K562 (cell line): ENCODE measurements around the gene SOX2. TPM values are rescaled to one million over a fixed set of nuclear protein-coding genes. Genes with fewer than 3 reads are reported as not detected.

Source experiments
- ATAC-seq: fragments of 200-7000 bp; cut with Tn5 transposase; 3 replicates; pipeline ENCODE4 v1.9.1; 2020; ENCODE audit warnings: moderate library complexity
- BruUV-seq: library from RNA; stranded (reverse); fragments of 400-500 nt; replicated peaks from 2 replicates; lab custom pipeline; 2021; lab: Mats Ljungman, UMichigan
- CTCF ChIA-PET: fragments of 300-600 bp; formaldehyde crosslinking; extraction: SDS; loops from one replicate; lab custom pipeline; 2021; ENCODE audit warnings: low intra/inter-chr PET ratio; lab: Yijun Ruan, JAX
- POLR2A ChIA-PET: fragments of 300-600, 350-650 bp; sonication (Branson Sonifier 250); formaldehyde crosslinking; extraction: SDS; loops from one replicate; lab custom pipeline; 2021; ENCODE audit warnings: antibody characterized with exemption, inconsistent platforms; lab: Yijun Ruan, JAX
- DNase-seq, 4 experiments: peaks; one replicate each; pipeline versions ENCODE4 v3.0.0 to v3.0.0-alpha.2; 2011 to 2018; ENCODE audit warnings: low spot score in 3 of 4, mixed read lengths in 3 of 4; ENCODE audit errors: extremely low read depth in 1 of 4
- FAIRE-seq: peaks from 2 replicates; lab custom pipeline; 2011; peaks lifted over from hg19 to GRCh38; lab: Jason Lieb, UNC
- H2AFZ ChIP-seq: 2 replicates; pipeline ENCODE4 v1.6.0; 2011; ENCODE audit warnings: low read depth, low read length, control low read depth, inconsistent platforms
- H3K27ac ChIP-seq: fragments of 200-600 bp; 3 replicates; pipeline ENCODE4 v1.8.0; 2011; ENCODE audit warnings: low read depth, mild to moderate bottlenecking, control low read depth, inconsistent platforms, low read length, moderate library complexity, mixed read lengths; ENCODE audit errors: extremely low read depth
- H3K27me3 ChIP-seq, 2 experiments: fragments of 300-600 bp in 1 of 2; 2 replicates in 1 of 2; 3 replicates in 1 of 2; pipeline versions ENCODE4 v1.6.0 to v1.8.0; 2011; ENCODE audit warnings: inconsistent platforms in 2 of 2, low read length in 2 of 2, mild to moderate bottlenecking in 1 of 2, mixed read lengths in 1 of 2, moderate library complexity in 1 of 2; ENCODE audit not compliant: control insufficient read depth in 2 of 2, insufficient read depth in 2 of 2
- H3K36me3 ChIP-seq: fragments of 300-600 bp; 3 replicates; pipeline ENCODE4 v1.8.0; 2011; ENCODE audit warnings: mild to moderate bottlenecking, low read length, inconsistent platforms; ENCODE audit not compliant: control insufficient read depth, insufficient read depth
- H3K4me1 ChIP-seq, 2 experiments: fragments of 200-600 bp in 1 of 2; replicated peaks in 1 of 2; 2 replicates in 1 of 2; 3 replicates in 1 of 2; pipeline versions ENCODE4 v1.5.1 to v1.8.0; 2011; ENCODE audit warnings: inconsistent platforms in 2 of 2, low read length in 2 of 2, mild to moderate bottlenecking in 1 of 2, mixed read lengths in 1 of 2, moderate library complexity in 1 of 2; ENCODE audit not compliant: control insufficient read depth in 2 of 2, insufficient read depth in 2 of 2
- H3K4me2 ChIP-seq: 2 replicates; pipeline ENCODE4 v1.6.1; 2011; ENCODE audit warnings: low read length, control low read depth, inconsistent platforms, mixed read lengths; ENCODE audit not compliant: insufficient read depth
- H3K4me3 ChIP-seq: fragments of 200-600 bp; sonication (generic), shearing (Covaris generic); 2 replicates; pipeline ENCODE4 v1.5.1; 2016; ENCODE audit warnings: control low read depth, inconsistent platforms
- H3K79me2 ChIP-seq: fragments of 200-600 bp; 3 replicates; pipeline ENCODE4 v1.8.0; 2011; ENCODE audit warnings: low read length, inconsistent platforms; ENCODE audit not compliant: control insufficient read depth, insufficient read depth
- H3K9ac ChIP-seq, 2 experiments: 2 replicates each; pipeline versions ENCODE4 v1.6.0 to v1.6.1; 2011; ENCODE audit warnings: low read depth in 2 of 2, low read length in 2 of 2, control low read depth in 1 of 2, inconsistent platforms in 1 of 2, mild to moderate bottlenecking in 1 of 2, mixed read lengths in 1 of 2; ENCODE audit not compliant: insufficient read depth in 1 of 2
- H3K9me1 ChIP-seq: one replicate; pipeline ENCODE4 v1.6.0; 2011; ENCODE audit warnings: inconsistent platforms, mild to moderate bottlenecking, low read length, moderate library complexity; ENCODE audit not compliant: control insufficient read depth, insufficient read depth
- H3K9me3 ChIP-seq: replicated peaks from 2 replicates; pipeline ENCODE4 v1.5.1; 2011; ENCODE audit warnings: low read depth, low read length, inconsistent platforms; ENCODE audit not compliant: control insufficient read depth, insufficient read depth
- H4K20me1 ChIP-seq: replicated peaks from 2 replicates; pipeline ENCODE4 v1.6.1; 2011; ENCODE audit warnings: low read length, inconsistent platforms, mixed read lengths; ENCODE audit not compliant: control insufficient read depth, insufficient read depth
- ZNF778 ChIP-seq: fragments of 450-650 bp; formaldehyde crosslinking; IDR thresholded peaks from 2 replicates; pipeline ENCODE4 v1.4.0; 2020; ENCODE audit warnings: mild to moderate bottlenecking, moderate library complexity
- WGBS: fragments of 100-300 bp; shearing (Covaris generic); methylation state at CpG from one replicate; pipeline ENCODE4 v1.1.6; 2016; ENCODE audit warnings: low coverage, mixed read lengths; ENCODE audit not compliant: insufficient coverage; ENCODE audit errors: missing lambda C conversion rate; 5-methylcytosine and 5-hydroxymethylcytosine counted together
- in situ Hi-C: fragments of 300-500 bp; cut with MboI; formaldehyde crosslinking; loops from 4 replicates; pipeline ENCODE4 v1.15.0; 2018; ENCODE audit warnings: inconsistent platforms, mixed read lengths
- intact Hi-C: fragments of 100-400 bp; cut with micrococcal nuclease; formaldehyde crosslinking; loops from 2 replicates; pipeline ENCODE4 v1.14.2; 2022
- polyA plus RNA-seq, 8 experiments: library from polyadenylated mRNA; depleted of rRNA in 4 of 8; stranded (reverse) in 5 of 8; unstranded in 3 of 8; fragments of >200 nt; fragmentation: Nextera tagmentation in 2 of 8; fragmentation: Illumina TruSeq in 1 of 8; extraction: Ambion mirVana in 2 of 8; extraction: Trizol in 1 of 8; gene quantifications; 2 replicates each; pipeline versions ENCODE4 v1.2.1 to v1.2.3, GENCODE V29; 2011 to 2014; ENCODE audit warnings: inconsistent platforms in 1 of 8, missing spikeins in 1 of 8
- total RNA-seq, 7 experiments: library from RNA; depleted of rRNA in 6 of 7; stranded (reverse); fragments of >200 nt in 6 of 7; fragmentation: Illumina TruSeq in 2 of 7; extraction: Trizol in 2 of 7; gene quantifications; 2 replicates each; pipeline versions ENCODE4 v1.2.1 to v1.2.3, GENCODE V29; 2011 to 2021; ENCODE audit warnings: low replicate concordance in 1 of 7
- TF ChIP-seq, protein P1 (sequence below), 2 experiments: fragments of 200-800 bp in 1 of 2; sonication (Bioruptor generic) in 1 of 2; sonication (generic) in 1 of 2; formaldehyde crosslinking in 1 of 2; IDR thresholded peaks in 1 of 2; conservative IDR thresholded peaks in 1 of 2; 2 replicates each; pipeline versions ENCODE4 v1.5.0 to v1.6.1; 2016 to 2020; ENCODE audit warnings: missing compliant biosample characterization in 1 of 2, missing genetic modification characterization in 1 of 2, missing genetic modification reagents in 1 of 2
- TF ChIP-seq, protein P2 (sequence below), 2 experiments: IDR thresholded peaks; 2 replicates each; pipeline ENCODE4 v1.6.1; 2011; ENCODE audit warnings: borderline replicate concordance in 1 of 2, control low read depth in 1 of 2, low read depth in 1 of 2, low read length in 1 of 2, mild to moderate bottlenecking in 1 of 2, mixed read lengths in 1 of 2, moderate library complexity in 1 of 2; ENCODE audit not compliant: insufficient read depth in 1 of 2, insufficient read length in 1 of 2, poor library complexity in 1 of 2, severe bottlenecking in 1 of 2; ENCODE audit errors: extremely low read depth in 1 of 2
- TF ChIP-seq, protein P3 (sequence below): fragments of 450-650 bp; IDR thresholded peaks from 2 replicates; pipeline ENCODE4 v1.6.1; 2016; ENCODE audit warnings: mild to moderate bottlenecking, moderate library complexity

Gene SOX2
- total and polyA plus RNA-seq, 9 of the 15 experiments (the other 6 are each of a cell fraction or from before 2014, with no cell fraction given) = 0.07 TPM; not detected in 8

- intact Hi-C loops (no loop called here), in situ Hi-C loops (no loop called here)
- WGBS = 12% methylated on average over 34 of the region's 62 CpGs
- TF ChIP-seq, protein P1, sequence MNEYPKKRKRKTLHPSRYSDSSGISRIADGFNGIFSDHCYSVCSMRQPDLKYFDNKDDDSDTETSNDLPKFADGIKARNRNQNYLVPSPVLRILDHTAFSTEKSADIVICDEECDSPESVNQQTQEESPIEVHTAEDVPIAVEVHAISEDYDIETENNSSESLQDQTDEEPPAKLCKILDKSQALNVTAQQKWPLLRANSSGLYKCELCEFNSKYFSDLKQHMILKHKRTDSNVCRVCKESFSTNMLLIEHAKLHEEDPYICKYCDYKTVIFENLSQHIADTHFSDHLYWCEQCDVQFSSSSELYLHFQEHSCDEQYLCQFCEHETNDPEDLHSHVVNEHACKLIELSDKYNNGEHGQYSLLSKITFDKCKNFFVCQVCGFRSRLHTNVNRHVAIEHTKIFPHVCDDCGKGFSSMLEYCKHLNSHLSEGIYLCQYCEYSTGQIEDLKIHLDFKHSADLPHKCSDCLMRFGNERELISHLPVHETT (CRISPR knock-in tag; conservative IDR thresholded peaks at IDR 0.05 in 1 of 2, IDR thresholded peaks at IDR 0.05 in 1 of 2) = no peak
- TF ChIP-seq, protein P2, sequence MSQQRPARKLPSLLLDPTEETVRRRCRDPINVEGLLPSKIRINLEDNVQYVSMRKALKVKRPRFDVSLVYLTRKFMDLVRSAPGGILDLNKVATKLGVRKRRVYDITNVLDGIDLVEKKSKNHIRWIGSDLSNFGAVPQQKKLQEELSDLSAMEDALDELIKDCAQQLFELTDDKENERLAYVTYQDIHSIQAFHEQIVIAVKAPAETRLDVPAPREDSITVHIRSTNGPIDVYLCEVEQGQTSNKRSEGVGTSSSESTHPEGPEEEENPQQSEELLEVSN (IDR thresholded peaks at IDR 0.05; ENCODE audit: borderline replicate concordance in 1 of 2, extremely low read depth in 1 of 2, insufficient read depth in 1 of 2, insufficient read length in 1 of 2, low read depth in 1 of 2, low read length in 1 of 2, poor library complexity in 1 of 2, severe bottlenecking in 1 of 2) = peak in 1 of 2 experiments; percentile 80
- TF ChIP-seq, protein P3, sequence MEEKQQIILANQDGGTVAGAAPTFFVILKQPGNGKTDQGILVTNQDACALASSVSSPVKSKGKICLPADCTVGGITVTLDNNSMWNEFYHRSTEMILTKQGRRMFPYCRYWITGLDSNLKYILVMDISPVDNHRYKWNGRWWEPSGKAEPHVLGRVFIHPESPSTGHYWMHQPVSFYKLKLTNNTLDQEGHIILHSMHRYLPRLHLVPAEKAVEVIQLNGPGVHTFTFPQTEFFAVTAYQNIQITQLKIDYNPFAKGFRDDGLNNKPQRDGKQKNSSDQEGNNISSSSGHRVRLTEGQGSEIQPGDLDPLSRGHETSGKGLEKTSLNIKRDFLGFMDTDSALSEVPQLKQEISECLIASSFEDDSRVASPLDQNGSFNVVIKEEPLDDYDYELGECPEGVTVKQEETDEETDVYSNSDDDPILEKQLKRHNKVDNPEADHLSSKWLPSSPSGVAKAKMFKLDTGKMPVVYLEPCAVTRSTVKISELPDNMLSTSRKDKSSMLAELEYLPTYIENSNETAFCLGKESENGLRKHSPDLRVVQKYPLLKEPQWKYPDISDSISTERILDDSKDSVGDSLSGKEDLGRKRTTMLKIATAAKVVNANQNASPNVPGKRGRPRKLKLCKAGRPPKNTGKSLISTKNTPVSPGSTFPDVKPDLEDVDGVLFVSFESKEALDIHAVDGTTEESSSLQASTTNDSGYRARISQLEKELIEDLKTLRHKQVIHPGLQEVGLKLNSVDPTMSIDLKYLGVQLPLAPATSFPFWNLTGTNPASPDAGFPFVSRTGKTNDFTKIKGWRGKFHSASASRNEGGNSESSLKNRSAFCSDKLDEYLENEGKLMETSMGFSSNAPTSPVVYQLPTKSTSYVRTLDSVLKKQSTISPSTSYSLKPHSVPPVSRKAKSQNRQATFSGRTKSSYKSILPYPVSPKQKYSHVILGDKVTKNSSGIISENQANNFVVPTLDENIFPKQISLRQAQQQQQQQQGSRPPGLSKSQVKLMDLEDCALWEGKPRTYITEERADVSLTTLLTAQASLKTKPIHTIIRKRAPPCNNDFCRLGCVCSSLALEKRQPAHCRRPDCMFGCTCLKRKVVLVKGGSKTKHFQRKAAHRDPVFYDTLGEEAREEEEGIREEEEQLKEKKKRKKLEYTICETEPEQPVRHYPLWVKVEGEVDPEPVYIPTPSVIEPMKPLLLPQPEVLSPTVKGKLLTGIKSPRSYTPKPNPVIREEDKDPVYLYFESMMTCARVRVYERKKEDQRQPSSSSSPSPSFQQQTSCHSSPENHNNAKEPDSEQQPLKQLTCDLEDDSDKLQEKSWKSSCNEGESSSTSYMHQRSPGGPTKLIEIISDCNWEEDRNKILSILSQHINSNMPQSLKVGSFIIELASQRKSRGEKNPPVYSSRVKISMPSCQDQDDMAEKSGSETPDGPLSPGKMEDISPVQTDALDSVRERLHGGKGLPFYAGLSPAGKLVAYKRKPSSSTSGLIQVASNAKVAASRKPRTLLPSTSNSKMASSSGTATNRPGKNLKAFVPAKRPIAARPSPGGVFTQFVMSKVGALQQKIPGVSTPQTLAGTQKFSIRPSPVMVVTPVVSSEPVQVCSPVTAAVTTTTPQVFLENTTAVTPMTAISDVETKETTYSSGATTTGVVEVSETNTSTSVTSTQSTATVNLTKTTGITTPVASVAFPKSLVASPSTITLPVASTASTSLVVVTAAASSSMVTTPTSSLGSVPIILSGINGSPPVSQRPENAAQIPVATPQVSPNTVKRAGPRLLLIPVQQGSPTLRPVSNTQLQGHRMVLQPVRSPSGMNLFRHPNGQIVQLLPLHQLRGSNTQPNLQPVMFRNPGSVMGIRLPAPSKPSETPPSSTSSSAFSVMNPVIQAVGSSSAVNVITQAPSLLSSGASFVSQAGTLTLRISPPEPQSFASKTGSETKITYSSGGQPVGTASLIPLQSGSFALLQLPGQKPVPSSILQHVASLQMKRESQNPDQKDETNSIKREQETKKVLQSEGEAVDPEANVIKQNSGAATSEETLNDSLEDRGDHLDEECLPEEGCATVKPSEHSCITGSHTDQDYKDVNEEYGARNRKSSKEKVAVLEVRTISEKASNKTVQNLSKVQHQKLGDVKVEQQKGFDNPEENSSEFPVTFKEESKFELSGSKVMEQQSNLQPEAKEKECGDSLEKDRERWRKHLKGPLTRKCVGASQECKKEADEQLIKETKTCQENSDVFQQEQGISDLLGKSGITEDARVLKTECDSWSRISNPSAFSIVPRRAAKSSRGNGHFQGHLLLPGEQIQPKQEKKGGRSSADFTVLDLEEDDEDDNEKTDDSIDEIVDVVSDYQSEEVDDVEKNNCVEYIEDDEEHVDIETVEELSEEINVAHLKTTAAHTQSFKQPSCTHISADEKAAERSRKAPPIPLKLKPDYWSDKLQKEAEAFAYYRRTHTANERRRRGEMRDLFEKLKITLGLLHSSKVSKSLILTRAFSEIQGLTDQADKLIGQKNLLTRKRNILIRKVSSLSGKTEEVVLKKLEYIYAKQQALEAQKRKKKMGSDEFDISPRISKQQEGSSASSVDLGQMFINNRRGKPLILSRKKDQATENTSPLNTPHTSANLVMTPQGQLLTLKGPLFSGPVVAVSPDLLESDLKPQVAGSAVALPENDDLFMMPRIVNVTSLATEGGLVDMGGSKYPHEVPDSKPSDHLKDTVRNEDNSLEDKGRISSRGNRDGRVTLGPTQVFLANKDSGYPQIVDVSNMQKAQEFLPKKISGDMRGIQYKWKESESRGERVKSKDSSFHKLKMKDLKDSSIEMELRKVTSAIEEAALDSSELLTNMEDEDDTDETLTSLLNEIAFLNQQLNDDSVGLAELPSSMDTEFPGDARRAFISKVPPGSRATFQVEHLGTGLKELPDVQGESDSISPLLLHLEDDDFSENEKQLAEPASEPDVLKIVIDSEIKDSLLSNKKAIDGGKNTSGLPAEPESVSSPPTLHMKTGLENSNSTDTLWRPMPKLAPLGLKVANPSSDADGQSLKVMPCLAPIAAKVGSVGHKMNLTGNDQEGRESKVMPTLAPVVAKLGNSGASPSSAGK = peak; percentile 52
- no peak for TF ChIP-seq ZNF778 (CRISPR knock-in tag)
Measured at GRCh38 chr3:181726351-181727330, 14.9 kb downstream of the SOX2 start.

More at GRCh38 chr3:181726351-181727330, 14.9 kb downstream of the SOX2 start:
- H3K9me1 ChIP-seq = no peaks in the 10 kb centered on the region
- FAIRE-seq (no peak), ATAC-seq (no peak; the same call in 2 of the 3 replicates), DNase-seq (no peak)
- H3K4me2 ChIP-seq = no peak overlapping the region
- BruUV-seq = no TSS peak
- peaks cover 20 to 54% of the 10 kb centered on the region in 2 experiments for H3K27me3 ChIP-seq
- no peaks in the 10 kb centered on the region for H3K9me3 ChIP-seq
- H3K36me3 ChIP-seq = no peaks in the 10 kb centered on the region
- H3K4me1 ChIP-seq = peaks cover 0 to 4% of the 10 kb centered on the region in 2 experiments; a peak in 2 of 5 replicates
- no peak overlapping the region for H3K4me3 ChIP-seq
- H3K9ac ChIP-seq = no peak overlapping the region
- ChIA-PET POLR2A (interaction anchor here (0.5 kb wide), 1 partner anchor 909 kb away, joined by 3 read pairs; no protein-coding TSS in a partner anchor), CTCF (no interaction called here)
- H4K20me1 ChIP-seq = no peaks in the 10 kb centered on the region
- H3K79me2 ChIP-seq = no peaks in the 10 kb centered on the region
- no peak overlapping the region for H3K27ac ChIP-seq
- H2AFZ ChIP-seq = no peak overlapping the region
